Neutrophil (primary cell): ENCODE data around the gene MDM2.
"Not testable (repeated sequence)": the region's sequence is repeated elsewhere in the genome, so short reads cannot be mapped to it uniquely, and the experiment has no call there.

Experiments
- H3K27ac ChIP-seq: fragments of 200-600 bp; sonication (generic); 2 replicates; pipeline ENCODE4 v1.5.1; 2016; ENCODE audit warnings: mild to moderate bottlenecking, moderate library complexity
- H3K27me3 ChIP-seq: fragments of 200-600 bp; sonication (generic); 2 replicates; pipeline ENCODE4 v1.6.0; 2016; ENCODE audit warnings: mild to moderate bottlenecking
- H3K36me3 ChIP-seq: fragments of 200-600 bp; sonication (generic); 2 replicates; pipeline ENCODE4 v1.5.1; 2017
- H3K4me1 ChIP-seq, 2 experiments: fragments of 200-600 bp in 1 of 2; sonication (generic) in 1 of 2; 1 replicate in 1 of 2; 2 replicates in 1 of 2; pipeline versions ENCODE4 v1.5.1 to v1.6.1; 2013 to 2016; ENCODE audit warnings: low read depth in 1 of 2, low read length in 1 of 2, mild to moderate bottlenecking in 1 of 2, moderate library complexity in 1 of 2; ENCODE audit not compliant: control insufficient read depth in 1 of 2, insufficient read depth in 1 of 2
- H3K4me3 ChIP-seq, 2 experiments: fragments of 200-600 bp in 1 of 2; sonication (generic) in 1 of 2; 1 replicate in 1 of 2; 2 replicates in 1 of 2; pipeline ENCODE4 v1.5.1; 2013 to 2016; ENCODE audit warnings: low read depth in 1 of 2, low read length in 1 of 2, mild to moderate bottlenecking in 1 of 2, moderate library complexity in 1 of 2
- H3K9me3 ChIP-seq: fragments of 200-600 bp; sonication (generic); 2 replicates; pipeline ENCODE4 v1.5.1; 2016
- TF ChIP-seq, protein P1 (sequence below): fragments of 200-600 bp; sonication (generic); IDR thresholded peaks from 2 replicates; pipeline ENCODE4 v1.5.1; 2016; ENCODE audit warnings: antibody characterized with exemption

MDM2 gene

DNA sequence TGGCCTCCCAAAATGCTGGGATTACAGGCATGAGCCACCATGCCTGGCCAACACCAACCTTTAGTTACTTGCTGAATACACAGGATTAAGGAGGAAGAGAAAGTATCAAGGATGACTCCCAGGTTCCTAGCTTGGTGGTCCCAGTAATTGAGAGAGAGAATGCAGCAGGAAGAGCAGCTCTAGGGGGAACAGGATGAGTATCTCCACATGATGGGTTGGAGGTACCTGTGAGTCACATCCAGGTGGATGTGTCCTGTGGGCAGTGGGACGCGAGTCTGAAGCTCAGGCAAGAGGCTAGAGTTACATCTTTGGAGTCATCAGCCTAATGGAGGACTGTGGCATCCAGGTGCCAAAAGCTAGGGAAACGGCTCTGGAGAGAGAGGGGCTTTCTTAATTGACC, 47.1 kb downstream of the MDM2 start:
- peaks cover 10% of the 10 kb centered on the region for H3K36me3 ChIP-seq
- no peak overlapping the region for H3K4me3 ChIP-seq
- no peaks in the 10 kb centered on the region for H3K9me3 ChIP-seq
- H3K27ac ChIP-seq = no peak overlapping the region
- H3K27me3 ChIP-seq = no peaks in the 10 kb centered on the region
- H3K4me1 ChIP-seq = no peaks in the 10 kb centered on the region
- TF ChIP-seq, protein P1, sequence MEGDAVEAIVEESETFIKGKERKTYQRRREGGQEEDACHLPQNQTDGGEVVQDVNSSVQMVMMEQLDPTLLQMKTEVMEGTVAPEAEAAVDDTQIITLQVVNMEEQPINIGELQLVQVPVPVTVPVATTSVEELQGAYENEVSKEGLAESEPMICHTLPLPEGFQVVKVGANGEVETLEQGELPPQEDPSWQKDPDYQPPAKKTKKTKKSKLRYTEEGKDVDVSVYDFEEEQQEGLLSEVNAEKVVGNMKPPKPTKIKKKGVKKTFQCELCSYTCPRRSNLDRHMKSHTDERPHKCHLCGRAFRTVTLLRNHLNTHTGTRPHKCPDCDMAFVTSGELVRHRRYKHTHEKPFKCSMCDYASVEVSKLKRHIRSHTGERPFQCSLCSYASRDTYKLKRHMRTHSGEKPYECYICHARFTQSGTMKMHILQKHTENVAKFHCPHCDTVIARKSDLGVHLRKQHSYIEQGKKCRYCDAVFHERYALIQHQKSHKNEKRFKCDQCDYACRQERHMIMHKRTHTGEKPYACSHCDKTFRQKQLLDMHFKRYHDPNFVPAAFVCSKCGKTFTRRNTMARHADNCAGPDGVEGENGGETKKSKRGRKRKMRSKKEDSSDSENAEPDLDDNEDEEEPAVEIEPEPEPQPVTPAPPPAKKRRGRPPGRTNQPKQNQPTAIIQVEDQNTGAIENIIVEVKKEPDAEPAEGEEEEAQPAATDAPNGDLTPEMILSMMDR = no peak

DNA sequence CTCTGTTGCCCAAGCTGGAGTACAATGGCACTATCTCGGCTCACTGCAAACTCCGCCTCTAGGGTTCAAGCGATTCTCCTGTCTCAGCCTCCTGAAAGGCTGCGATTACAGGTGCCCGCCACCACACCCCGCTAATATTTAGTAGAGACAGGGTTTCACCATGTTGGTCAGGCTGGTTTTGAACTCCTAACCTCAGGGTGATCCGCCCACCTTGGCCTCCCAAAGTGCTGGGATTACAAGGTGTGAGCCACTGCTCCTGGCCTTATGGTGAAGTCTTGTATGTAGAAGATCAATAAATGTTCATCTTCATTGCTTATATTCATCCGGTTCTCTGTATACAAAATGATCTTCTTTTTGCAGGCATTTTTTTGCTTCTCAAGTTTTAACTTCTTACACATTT, 47.8 kb downstream of the MDM2 start:
- TF ChIP-seq, protein P1 = no peak
- peaks cover 10% of the 10 kb centered on the region for H3K36me3 ChIP-seq
- no peak overlapping the region for H3K4me3 ChIP-seq
- no peaks in the 10 kb centered on the region for H3K9me3 ChIP-seq
- no peaks in the 10 kb centered on the region for H3K27me3 ChIP-seq
- H3K27ac ChIP-seq = no peak overlapping the region
- H3K4me1 ChIP-seq = no peaks in the 10 kb centered on the region

DNA sequence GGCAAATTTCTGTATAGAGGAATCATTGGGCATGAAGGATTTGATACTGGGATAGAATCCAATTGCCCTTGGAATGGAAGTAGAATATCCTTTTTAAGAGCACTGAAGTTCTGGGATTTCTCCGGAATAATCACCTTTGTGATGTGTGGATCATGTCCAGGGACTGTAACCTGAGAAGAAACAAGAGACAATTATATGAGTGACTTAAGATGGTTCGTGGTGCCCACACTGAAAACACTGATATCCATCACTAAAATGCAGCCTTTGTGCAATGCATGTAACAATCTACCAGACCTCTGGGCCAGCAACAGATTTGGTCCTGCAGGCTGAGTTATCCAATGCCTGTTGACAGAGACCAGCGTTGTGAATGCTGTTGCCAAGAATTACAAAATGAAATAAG, 48.5 kb downstream of the MDM2 start:
- H3K4me3 ChIP-seq = no peak overlapping the region
- TF ChIP-seq, protein P1 = no peak
- H3K4me1 ChIP-seq = no peaks in the 10 kb centered on the region
- no peaks in the 10 kb centered on the region for H3K9me3 ChIP-seq
- H3K36me3 ChIP-seq = peaks cover 10% of the 10 kb centered on the region
- no peak overlapping the region for H3K27ac ChIP-seq
- no peaks in the 10 kb centered on the region for H3K27me3 ChIP-seq

DNA sequence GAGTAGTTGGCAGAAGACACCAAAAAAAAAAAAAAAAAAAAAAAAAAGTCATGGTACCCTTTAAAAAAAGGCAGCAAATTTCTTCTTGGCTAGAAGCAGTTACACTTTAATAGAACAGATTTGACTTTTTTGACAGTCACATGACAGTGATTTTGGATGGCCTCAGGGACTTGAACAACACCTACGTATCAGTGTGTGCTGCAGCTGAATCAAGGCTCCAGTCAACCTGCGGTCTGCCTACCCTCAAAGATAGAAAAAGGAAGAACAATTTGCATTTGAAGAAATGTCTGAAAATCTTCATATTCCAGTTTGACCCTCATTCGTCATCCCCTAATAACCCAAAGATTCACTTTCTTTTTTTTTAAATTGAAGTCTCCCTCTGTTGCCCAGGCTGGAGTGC, 53.9 kb downstream of the MDM2 start:
- Histone ChIP-seq H3K36me3 (no peaks in the 10 kb centered on the region), H3K27ac (no peak overlapping the region), H3K27me3 (no peaks in the 10 kb centered on the region), H3K9me3 (no peaks in the 10 kb centered on the region), H3K4me1 (no peaks in the 10 kb centered on the region), H3K4me3 (no peak overlapping the region)
- TF ChIP-seq, protein P1 = no peak

DNA sequence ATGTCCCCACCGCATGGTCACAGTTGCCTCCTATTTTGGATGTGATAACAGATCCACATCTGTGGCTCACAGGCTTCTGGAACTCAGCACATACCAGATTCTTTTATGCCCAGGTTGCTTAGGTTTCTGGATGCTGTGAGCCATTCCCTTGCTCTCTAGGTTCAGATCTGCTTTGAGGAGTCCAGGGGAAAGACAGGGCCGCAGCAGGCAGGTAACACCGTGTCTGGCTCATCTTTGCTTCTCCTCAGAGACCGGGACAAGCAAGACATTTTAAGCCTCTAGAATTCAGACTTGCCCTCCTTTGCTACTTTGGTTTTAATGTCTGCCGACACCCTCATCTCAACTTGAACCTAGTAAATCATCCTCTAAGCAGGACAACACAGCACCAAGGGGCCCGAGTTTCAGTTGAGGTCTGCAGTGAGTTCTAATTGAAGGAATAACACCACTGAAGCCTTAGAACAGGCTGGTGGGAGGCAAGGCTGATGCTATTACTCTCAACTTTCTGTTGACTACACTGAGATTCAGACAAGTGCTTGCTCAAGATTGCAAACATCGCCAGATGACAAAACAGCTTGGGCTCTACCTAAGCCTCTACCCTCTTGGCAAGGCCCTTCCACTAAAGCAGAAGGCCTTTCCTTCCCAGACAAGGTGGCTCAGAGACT, 55.3 kb downstream of the MDM2 start:
- TF ChIP-seq, protein P1 = no peak
- H3K9me3 ChIP-seq = no peaks in the 10 kb centered on the region
- no peaks in the 10 kb centered on the region for H3K4me1 ChIP-seq
- H3K27me3 ChIP-seq = no peaks in the 10 kb centered on the region
- no peaks in the 10 kb centered on the region for H3K36me3 ChIP-seq
- no peak overlapping the region for H3K27ac ChIP-seq
- no peak overlapping the region for H3K4me3 ChIP-seq

DNA sequence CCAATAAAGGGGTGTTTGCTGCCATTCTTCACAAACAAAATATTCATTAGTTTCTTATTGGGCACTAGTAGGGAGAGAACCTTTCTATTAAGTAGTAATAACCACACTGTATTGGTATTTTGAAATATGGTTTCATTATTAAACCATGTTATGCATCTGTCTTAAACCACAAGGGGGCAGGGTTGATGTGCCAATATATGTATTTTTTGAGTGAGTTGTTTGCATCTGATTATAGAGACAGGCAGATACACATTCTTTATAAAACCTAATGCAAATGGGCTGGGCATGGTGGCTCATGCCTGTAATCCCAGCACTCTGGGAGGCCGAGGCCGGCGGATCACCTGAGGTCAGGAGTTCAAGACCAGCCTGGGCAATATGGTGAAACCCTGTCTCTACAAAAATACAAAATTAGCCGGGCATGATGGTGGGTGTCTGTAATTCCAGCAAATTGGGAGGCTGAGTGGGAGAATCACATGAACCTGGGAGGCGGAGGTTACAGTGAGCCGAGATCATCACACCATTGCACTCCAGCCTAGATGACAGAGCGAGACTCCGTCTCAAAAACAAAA, 56.0 kb downstream of the MDM2 start:
- H3K27ac ChIP-seq, H3K4me1 ChIP-seq, H3K27me3 ChIP-seq, H3K9me3 ChIP-seq, H3K4me3 ChIP-seq, H3K36me3 ChIP-seq: not testable (repeated sequence)
